K562 (cell line): ENCODE results near the gene UBR7. TPM values are rescaled to one million over a fixed set of nuclear protein-coding genes. Genes with fewer than 3 reads are reported as not detected.

Experiments
- ATAC-seq: fragments of 200-7000 bp; cut with Tn5 transposase; 3 replicates; pipeline ENCODE4 v1.9.1; 2020; ENCODE audit warnings: moderate library complexity
- BruUV-seq: library from RNA; stranded (reverse); fragments of 400-500 nt; replicated peaks from 2 replicates; lab custom pipeline; 2021; lab: Mats Ljungman, UMichigan
- CTCF ChIA-PET: fragments of 300-600 bp; formaldehyde crosslinking; extraction: SDS; loops from one replicate; lab custom pipeline; 2021; ENCODE audit warnings: low intra/inter-chr PET ratio; lab: Yijun Ruan, JAX
- POLR2A ChIA-PET: fragments of 300-600, 350-650 bp; sonication (Branson Sonifier 250); formaldehyde crosslinking; extraction: SDS; loops from one replicate; lab custom pipeline; 2021; ENCODE audit warnings: antibody characterized with exemption, inconsistent platforms; lab: Yijun Ruan, JAX
- DNase-seq, 4 experiments: peaks; one replicate each; pipeline versions ENCODE4 v3.0.0 to v3.0.0-alpha.2; 2011 to 2018; ENCODE audit warnings: low spot score in 3 of 4, mixed read lengths in 3 of 4; ENCODE audit errors: extremely low read depth in 1 of 4
- FAIRE-seq: peaks from 2 replicates; lab custom pipeline; 2011; peaks lifted over from hg19 to GRCh38; lab: Jason Lieb, UNC
- H2AFZ ChIP-seq: 2 replicates; pipeline ENCODE4 v1.6.0; 2011; ENCODE audit warnings: low read depth, low read length, control low read depth, inconsistent platforms
- H3K27ac ChIP-seq: fragments of 200-600 bp; 3 replicates; pipeline ENCODE4 v1.8.0; 2011; ENCODE audit warnings: low read depth, mild to moderate bottlenecking, control low read depth, inconsistent platforms, low read length, moderate library complexity, mixed read lengths; ENCODE audit errors: extremely low read depth
- H3K27me3 ChIP-seq, 2 experiments: fragments of 300-600 bp in 1 of 2; 2 replicates in 1 of 2; 3 replicates in 1 of 2; pipeline versions ENCODE4 v1.6.0 to v1.8.0; 2011; ENCODE audit warnings: inconsistent platforms in 2 of 2, low read length in 2 of 2, mild to moderate bottlenecking in 1 of 2, mixed read lengths in 1 of 2, moderate library complexity in 1 of 2; ENCODE audit not compliant: control insufficient read depth in 2 of 2, insufficient read depth in 2 of 2
- H3K36me3 ChIP-seq: fragments of 300-600 bp; 3 replicates; pipeline ENCODE4 v1.8.0; 2011; ENCODE audit warnings: mild to moderate bottlenecking, low read length, inconsistent platforms; ENCODE audit not compliant: control insufficient read depth, insufficient read depth
- H3K4me1 ChIP-seq, 2 experiments: fragments of 200-600 bp in 1 of 2; replicated peaks in 1 of 2; 2 replicates in 1 of 2; 3 replicates in 1 of 2; pipeline versions ENCODE4 v1.5.1 to v1.8.0; 2011; ENCODE audit warnings: inconsistent platforms in 2 of 2, low read length in 2 of 2, mild to moderate bottlenecking in 1 of 2, mixed read lengths in 1 of 2, moderate library complexity in 1 of 2; ENCODE audit not compliant: control insufficient read depth in 2 of 2, insufficient read depth in 2 of 2
- H3K4me2 ChIP-seq: 2 replicates; pipeline ENCODE4 v1.6.1; 2011; ENCODE audit warnings: low read length, control low read depth, inconsistent platforms, mixed read lengths; ENCODE audit not compliant: insufficient read depth
- H3K4me3 ChIP-seq: fragments of 200-600 bp; sonication (generic), shearing (Covaris generic); 2 replicates; pipeline ENCODE4 v1.5.1; 2016; ENCODE audit warnings: control low read depth, inconsistent platforms
- H3K79me2 ChIP-seq: fragments of 200-600 bp; 3 replicates; pipeline ENCODE4 v1.8.0; 2011; ENCODE audit warnings: low read length, inconsistent platforms; ENCODE audit not compliant: control insufficient read depth, insufficient read depth
- H3K9ac ChIP-seq, 2 experiments: 2 replicates each; pipeline versions ENCODE4 v1.6.0 to v1.6.1; 2011; ENCODE audit warnings: low read depth in 2 of 2, low read length in 2 of 2, control low read depth in 1 of 2, inconsistent platforms in 1 of 2, mild to moderate bottlenecking in 1 of 2, mixed read lengths in 1 of 2; ENCODE audit not compliant: insufficient read depth in 1 of 2
- H3K9me1 ChIP-seq: one replicate; pipeline ENCODE4 v1.6.0; 2011; ENCODE audit warnings: inconsistent platforms, mild to moderate bottlenecking, low read length, moderate library complexity; ENCODE audit not compliant: control insufficient read depth, insufficient read depth
- H3K9me3 ChIP-seq: replicated peaks from 2 replicates; pipeline ENCODE4 v1.5.1; 2011; ENCODE audit warnings: low read depth, low read length, inconsistent platforms; ENCODE audit not compliant: control insufficient read depth, insufficient read depth
- H4K20me1 ChIP-seq: replicated peaks from 2 replicates; pipeline ENCODE4 v1.6.1; 2011; ENCODE audit warnings: low read length, inconsistent platforms, mixed read lengths; ENCODE audit not compliant: control insufficient read depth, insufficient read depth
- CHD2 ChIP-seq: IDR thresholded peaks from 2 replicates; pipeline ENCODE4 v1.6.1; 2011; ENCODE audit warnings: low read depth, low read length
- ESRRB ChIP-seq: fragments of 250-450 bp; sonication (Bioruptor Pico); IDR thresholded peaks from 2 replicates; pipeline ENCODE4 v1.5.0; 2020; ENCODE audit warnings: mild to moderate bottlenecking, moderate library complexity, borderline replicate concordance
- POLR2AphosphoS5 ChIP-seq: IDR thresholded peaks from 2 replicates; pipeline ENCODE4 v1.6.1; 2011; ENCODE audit warnings: mild to moderate bottlenecking, low read depth, low read length, moderate library complexity; ENCODE audit not compliant: control insufficient read depth, insufficient read depth
- ZNF316 ChIP-seq: fragments of 450-650 bp; IDR thresholded peaks from 2 replicates; pipeline ENCODE4 v1.6.1; 2016
- ZNF79 ChIP-seq: fragments of 250-450 bp; sonication (Bioruptor Pico); IDR thresholded peaks from 2 replicates; pipeline ENCODE4 v1.4.0; 2020; ENCODE audit warnings: low read depth, mild to moderate bottlenecking, moderate library complexity
- in situ Hi-C: fragments of 300-500 bp; cut with MboI; formaldehyde crosslinking; loops from 4 replicates; pipeline ENCODE4 v1.15.0; 2018; ENCODE audit warnings: inconsistent platforms, mixed read lengths
- intact Hi-C: fragments of 100-400 bp; cut with micrococcal nuclease; formaldehyde crosslinking; loops from 2 replicates; pipeline ENCODE4 v1.14.2; 2022
- polyA plus RNA-seq, 8 experiments: library from polyadenylated mRNA; depleted of rRNA in 4 of 8; stranded (reverse) in 5 of 8; unstranded in 3 of 8; fragments of >200 nt; fragmentation: Nextera tagmentation in 2 of 8; fragmentation: Illumina TruSeq in 1 of 8; extraction: Ambion mirVana in 2 of 8; extraction: Trizol in 1 of 8; gene quantifications; 2 replicates each; pipeline versions ENCODE4 v1.2.1 to v1.2.3, GENCODE V29; 2011 to 2014; ENCODE audit warnings: inconsistent platforms in 1 of 8, missing spikeins in 1 of 8
- total RNA-seq, 7 experiments: library from RNA; depleted of rRNA in 6 of 7; stranded (reverse); fragments of >200 nt in 6 of 7; fragmentation: Illumina TruSeq in 2 of 7; extraction: Trizol in 2 of 7; gene quantifications; 2 replicates each; pipeline versions ENCODE4 v1.2.1 to v1.2.3, GENCODE V29; 2011 to 2021; ENCODE audit warnings: low replicate concordance in 1 of 7
- TF ChIP-seq, protein P1 (sequence below): fragments of 250-450 bp; sonication (Bioruptor Pico); IDR thresholded peaks from 2 replicates; pipeline ENCODE4 v1.4.0; 2020; ENCODE audit warnings: mild to moderate bottlenecking

UBR7 gene
- total and polyA plus RNA-seq, 9 of the 15 experiments (the other 6 are each of a cell fraction or from before 2014, with no cell fraction given): 12.5 to 63.0 (median 34.4) TPM

DNA sequence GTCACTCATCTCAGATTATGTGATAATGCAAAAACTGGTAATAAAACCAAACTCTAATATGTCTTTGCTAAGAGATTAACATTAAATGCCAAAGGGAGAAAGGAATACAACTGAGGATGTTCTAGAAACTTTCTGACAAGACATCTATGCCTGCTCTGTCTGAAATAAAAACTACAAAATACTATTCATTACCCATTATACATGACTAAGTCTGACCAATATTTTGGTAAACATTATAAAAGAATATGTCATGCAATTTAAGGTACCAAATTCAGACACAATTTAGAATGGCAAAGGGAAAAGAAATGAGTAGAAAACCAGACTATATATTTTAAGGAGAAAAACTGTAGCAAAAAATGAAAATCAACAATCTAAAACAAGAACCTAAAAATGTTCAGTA, 39.5 kb downstream of the UBR7 start:
- CTCF ChIA-PET: interaction anchor here (0.7 kb wide), 1 partner anchor 109 kb away, joined by 3 read pairs; no protein-coding TSS in a partner anchor
- Histone ChIP-seq H4K20me1 (no peaks in the 10 kb centered on the region), H3K4me3 (no peak overlapping the region), H2AFZ (no peak overlapping the region), H3K79me2 (no peaks in the 10 kb centered on the region), H3K27me3 (no peaks in the 10 kb centered on the region), H3K36me3 (peaks cover 46% of the 10 kb centered on the region), H3K4me1 (no peaks in the 10 kb centered on the region), H3K9me3 (no peaks in the 10 kb centered on the region)
- in situ Hi-C loops: no loop called here
- DNase-seq: no peak
- no TSS peak for BruUV-seq
- TF ChIP-seq ESRRB (no peak), CHD2 (no peak), ZNF316 (no peak), POLR2AphosphoS5 (no peak), ZNF79 (CRISPR knock-in tag) (no peak)
- TF ChIP-seq, protein P1, sequence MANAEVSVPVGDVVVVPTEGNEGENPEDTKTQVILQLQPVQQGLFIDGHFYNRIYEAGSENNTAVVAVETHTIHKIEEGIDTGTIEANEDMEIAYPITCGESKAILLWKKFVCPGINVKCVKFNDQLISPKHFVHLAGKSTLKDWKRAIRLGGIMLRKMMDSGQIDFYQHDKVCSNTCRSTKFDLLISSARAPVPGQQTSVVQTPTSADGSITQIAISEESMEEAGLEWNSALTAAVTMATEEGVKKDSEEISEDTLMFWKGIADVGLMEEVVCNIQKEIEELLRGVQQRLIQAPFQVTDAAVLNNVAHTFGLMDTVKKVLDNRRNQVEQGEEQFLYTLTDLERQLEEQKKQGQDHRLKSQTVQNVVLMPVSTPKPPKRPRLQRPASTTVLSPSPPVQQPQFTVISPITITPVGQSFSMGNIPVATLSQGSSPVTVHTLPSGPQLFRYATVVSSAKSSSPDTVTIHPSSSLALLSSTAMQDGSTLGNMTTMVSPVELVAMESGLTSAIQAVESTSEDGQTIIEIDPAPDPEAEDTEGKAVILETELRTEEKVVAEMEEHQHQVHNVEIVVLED (CRISPR knock-in tag): no peak
- TF ChIP-seq, all 486 proteins: peak for 0
- ATAC-seq (no peak), FAIRE-seq (no peak)
- intact Hi-C loops: no loop called here
- H3K4me2 ChIP-seq: no peak overlapping the region
- H3K9ac ChIP-seq: no peak overlapping the region
- H3K9me1 ChIP-seq: no peaks in the 10 kb centered on the region
- POLR2A ChIA-PET: no interaction called here
- H3K27ac ChIP-seq: no peak overlapping the region
